ENCODE measurements around the gene ADCY1.

GRCh38 chr7:45543473-45543872, 30.7 kb upstream of the ADCY1 start:
- TF ChIP-seq GATA3 (IDR thresholded peaks at IDR 0.05; ENCODE audit: low read depth, low read length) (no peak), GATA2 (IDR thresholded peaks at IDR 0.05; ENCODE audit: low read depth, low read length) (no peak)
